DOHH2 (cell line): Measurements from ENCODE around the gene IMMP2L.

ENCODE experiments used
- CTCF ChIP-seq: fragments of 200-600 bp; sonication (generic); IDR thresholded peaks from one replicate; pipeline ENCODE4 v1.5.1; 2014; ENCODE audit warnings: antibody characterized with exemption, mild to moderate bottlenecking, low read depth, low read length; ENCODE audit not compliant: poor library complexity, severe bottlenecking
- EZH2phosphoT487 ChIP-seq: fragments of 200-600 bp; sonication (generic); IDR thresholded peaks from 2 replicates; pipeline ENCODE4 v1.6.1; 2017; ENCODE audit warnings: borderline replicate concordance, mild to moderate bottlenecking, antibody characterized with exemption, low read length, moderate library complexity, mixed read lengths

DNA sequence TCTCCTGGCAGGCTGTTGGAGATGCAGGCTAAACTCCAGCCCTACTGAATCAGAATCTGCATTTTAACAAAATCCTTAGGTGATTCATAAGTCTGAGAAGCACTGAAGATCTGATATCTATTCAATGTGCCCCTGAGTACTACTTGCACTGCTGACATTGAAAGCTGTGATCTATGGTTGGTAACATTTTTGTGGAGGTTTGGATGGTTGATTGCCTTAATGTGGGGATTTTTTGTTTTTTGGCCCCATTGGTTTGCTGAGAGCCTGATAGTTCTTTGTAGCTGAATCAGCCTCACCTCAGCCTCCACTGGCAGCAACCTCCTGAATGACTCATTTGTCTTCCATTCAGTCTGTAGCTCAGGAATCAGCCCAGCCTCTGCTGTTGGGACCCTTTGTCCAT, 486.1 kb downstream of the IMMP2L start:
- TF ChIP-seq EZH2phosphoT487 (no peak), CTCF (no peak)
